Limb (tissue), 2 donors: ENCODE results near the gene DUSP5.
"Not testable (repeated sequence)": the region's sequence is repeated elsewhere in the genome, so short reads cannot be mapped to it uniquely, and the experiment has no call there.

Source experiments
- DNase-seq, 2 donors: peaks; one replicate each; pipeline ENCODE4 v3.0.0-alpha.2; 2016; ENCODE audit errors: extremely low spot score in 2 of 2

DUSP5 gene, protein sequence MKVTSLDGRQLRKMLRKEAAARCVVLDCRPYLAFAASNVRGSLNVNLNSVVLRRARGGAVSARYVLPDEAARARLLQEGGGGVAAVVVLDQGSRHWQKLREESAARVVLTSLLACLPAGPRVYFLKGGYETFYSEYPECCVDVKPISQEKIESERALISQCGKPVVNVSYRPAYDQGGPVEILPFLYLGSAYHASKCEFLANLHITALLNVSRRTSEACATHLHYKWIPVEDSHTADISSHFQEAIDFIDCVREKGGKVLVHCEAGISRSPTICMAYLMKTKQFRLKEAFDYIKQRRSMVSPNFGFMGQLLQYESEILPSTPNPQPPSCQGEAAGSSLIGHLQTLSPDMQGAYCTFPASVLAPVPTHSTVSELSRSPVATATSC

DNA sequence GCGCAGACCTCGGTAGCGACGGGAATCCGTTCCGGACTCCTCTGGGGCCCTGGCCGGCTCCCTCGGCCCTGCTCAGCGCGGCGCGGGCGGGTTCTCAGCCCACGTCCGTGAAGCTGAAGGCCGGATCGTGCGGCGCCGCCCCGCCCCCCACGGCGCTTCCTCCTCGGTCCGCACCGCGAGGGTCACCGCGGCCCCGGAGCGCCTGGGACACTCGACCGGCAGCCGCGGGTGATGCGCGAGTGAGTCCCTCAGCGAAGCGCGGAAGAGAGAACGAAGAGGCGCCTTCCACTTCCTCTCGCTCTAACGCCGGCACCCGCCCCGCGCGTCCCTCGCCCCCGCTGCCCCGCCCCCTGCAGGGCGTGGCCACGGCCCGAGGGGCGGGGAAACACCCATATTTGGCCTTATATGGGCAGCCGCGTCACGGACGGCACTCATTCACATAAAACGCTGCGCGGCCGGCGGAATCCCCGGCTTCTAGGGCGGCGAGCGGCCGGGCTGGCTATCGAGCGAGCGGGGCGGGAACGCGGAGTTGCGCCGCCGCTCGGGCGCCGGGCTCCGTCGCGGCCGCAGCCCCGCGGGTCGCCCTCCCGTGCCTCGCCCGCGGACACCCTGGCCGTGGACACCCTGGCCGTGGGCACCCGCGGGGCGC, at the start of gene DUSP5:
Gene DUSP5, plus strand, starts transcription at position 470 of the 649 bp plus-strand sequence. CDS start 215 bp downstream, outside the sequence.
- peak; percentile 92 to 97 for DNase-seq

DNA sequence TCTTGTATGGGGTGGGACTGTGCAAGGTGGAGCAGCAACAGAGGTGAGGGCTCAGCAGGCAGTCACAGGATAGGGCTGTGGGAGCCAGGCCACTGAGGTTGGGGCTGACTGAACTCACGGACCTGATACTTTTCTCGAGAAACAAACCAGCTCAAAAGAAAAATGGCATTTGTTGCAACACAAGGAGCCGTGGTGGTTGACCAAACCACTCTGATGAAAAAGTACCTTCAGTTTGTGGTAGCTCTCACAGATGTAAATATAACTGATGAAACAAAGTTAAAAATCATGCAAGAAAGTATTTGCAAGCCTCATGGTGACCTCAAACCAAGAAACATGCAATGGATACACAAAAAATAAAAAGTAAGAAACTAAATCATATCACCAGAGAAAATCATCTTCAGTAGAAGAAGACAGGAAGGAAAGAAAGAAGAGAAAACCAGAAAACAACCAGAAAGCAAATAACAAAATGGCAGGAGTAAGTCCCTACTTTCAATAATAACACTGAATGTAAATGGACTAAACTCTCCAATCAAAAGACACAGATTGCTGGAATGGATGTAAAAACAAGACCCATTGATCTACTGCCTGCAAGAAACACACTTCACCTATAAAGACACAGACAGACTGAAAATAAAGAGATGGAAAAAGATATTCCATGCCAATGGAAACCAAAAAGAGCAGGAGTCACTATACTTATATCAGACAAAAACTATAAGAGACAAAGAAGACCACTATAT, 48.9 kb upstream of the DUSP5 start:
- DNase-seq, result no peak

DNA sequence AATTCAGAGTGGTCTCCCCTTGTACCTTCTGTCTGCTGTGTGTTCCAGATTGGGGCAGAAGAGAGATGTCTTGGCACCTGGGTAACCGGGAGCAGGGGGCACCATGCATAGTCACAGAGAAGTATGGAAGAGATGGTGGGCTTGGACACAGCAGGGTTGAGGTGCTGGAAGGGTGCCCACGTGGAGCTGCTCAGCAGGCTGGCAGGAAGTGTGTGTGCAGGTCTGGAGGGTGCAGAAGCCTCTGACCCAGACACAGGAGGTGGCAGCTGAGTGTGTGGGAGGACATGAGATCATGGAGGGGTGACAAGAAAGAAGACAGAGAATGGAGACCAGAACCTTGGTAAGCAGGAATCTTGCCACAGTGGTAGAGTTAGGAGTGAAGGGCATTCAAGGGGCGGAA, 42.3 kb upstream of the DUSP5 start:
- no peak for DNase-seq

DNA sequence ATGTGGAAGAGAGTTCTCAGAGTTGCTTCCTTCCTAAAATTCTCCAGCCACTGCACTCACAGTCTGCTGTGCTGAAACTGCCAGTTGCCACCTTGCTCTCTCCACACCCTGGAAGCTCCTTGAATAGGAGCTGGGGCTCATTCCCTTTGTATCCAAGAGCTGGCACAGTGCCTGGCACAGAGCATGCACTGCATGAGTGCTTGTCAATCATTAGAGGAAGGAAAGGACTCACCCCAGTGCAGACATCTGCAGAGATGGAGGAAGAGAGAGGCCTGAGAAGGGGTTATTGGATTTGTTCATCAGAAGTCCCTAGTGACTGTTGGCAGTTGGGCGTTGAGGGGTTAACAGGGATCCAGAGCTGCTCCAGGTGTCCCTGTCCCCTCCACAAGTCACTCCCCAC, 41.7 kb upstream of the DUSP5 start:
- DNase-seq, result peak in 1 of 2 donors; percentile 15

DNA sequence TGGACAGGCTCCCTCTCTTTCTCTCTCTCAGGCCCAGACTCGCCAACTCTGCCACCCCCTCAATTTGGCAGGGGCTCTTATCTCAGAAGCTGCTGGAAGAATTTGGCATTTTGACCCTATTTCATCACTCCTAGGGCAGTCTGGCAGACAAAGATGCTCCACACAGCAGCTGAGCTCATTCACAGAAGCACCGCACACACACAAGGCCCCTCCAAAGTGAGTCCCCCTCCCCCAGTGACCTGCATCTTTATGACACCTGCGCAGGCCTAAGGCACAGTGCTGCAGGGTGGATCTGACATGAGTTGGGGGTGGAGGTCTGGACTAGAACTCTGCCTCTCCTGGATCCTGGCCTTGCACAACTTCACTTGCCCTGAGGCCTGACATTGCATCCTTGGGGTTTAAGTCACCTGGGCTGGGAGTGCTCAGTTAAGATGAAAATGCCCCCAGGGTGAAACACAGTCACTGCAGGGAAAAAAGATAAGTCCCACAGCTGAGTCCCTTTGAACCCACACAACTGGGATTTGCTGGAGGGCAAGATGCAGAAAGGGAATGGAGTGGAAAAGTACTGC, 41.1 kb upstream of the DUSP5 start:
- no peak for DNase-seq

DNA sequence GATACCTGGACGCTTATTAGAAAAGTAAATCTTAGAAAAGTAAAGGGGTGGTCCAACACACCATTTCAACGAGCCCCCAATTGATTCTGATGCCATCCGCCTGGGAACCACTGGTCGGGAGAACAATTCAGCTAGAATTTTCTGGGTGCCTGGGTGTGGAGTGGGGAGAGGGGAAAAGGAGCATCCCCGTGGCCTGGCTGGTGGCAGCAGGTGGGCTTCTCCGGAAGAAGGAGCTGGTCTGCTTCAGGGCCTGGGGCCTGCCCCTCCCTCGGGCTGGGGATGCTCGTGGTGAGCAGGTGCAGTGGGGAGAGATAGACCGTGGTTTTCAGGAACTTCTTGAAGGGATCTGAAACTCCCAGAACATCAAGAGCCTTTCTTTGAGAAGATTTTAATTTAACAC, 39.9 kb upstream of the DUSP5 start:
- DNase-seq, result no peak

DNA sequence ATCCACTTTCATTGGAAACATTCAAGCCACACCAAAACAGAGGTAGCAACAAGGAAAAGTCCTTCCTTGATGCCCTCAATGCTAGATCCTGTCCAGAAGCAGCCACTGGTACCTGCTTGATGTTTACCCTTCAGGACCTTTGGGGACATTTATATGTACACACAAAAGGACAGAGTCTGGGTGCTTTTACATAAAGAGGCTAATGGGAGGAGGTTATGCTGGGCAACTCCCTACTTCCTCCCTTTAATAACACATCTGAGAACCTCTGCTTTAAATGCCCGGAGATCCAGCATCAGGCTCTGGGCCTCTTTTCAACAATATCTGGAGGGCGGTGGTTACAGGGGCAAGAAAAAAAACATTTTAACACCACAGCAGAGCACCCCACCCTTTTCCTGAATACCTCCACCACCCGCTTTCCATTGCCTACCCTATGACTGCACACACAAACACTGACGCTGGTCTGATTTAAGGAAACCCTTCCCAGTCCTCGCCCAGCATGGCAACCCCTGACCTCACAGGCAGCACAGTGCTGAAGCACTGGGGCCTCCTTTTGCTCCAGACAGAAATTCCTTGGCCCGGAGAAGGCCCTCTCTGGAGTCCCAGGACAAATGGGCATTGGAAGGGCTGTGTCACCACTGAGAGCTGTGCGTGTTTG, 39.3 kb upstream of the DUSP5 start:
- DNase-seq, result no peak

DNA sequence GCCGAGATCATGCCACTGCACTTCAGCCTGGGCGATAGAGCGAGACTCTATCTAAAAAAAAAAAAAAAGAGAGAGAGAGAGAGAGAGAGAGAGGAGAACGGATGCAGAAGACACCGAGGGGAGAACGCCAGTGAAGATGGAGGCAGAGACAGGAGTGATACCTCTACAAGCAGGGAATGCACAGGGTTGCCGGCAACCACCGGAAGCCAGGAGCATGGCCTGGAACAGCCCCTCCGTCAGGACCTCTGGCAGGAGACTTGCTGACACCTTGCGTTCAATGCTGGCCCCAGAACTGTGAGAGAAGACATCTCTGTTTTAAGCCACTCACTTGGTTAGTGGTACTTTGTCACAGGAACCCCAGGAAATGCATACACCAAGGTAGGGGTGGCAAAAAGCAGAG, 38.1 kb upstream of the DUSP5 start:
- no peak for DNase-seq

DNA sequence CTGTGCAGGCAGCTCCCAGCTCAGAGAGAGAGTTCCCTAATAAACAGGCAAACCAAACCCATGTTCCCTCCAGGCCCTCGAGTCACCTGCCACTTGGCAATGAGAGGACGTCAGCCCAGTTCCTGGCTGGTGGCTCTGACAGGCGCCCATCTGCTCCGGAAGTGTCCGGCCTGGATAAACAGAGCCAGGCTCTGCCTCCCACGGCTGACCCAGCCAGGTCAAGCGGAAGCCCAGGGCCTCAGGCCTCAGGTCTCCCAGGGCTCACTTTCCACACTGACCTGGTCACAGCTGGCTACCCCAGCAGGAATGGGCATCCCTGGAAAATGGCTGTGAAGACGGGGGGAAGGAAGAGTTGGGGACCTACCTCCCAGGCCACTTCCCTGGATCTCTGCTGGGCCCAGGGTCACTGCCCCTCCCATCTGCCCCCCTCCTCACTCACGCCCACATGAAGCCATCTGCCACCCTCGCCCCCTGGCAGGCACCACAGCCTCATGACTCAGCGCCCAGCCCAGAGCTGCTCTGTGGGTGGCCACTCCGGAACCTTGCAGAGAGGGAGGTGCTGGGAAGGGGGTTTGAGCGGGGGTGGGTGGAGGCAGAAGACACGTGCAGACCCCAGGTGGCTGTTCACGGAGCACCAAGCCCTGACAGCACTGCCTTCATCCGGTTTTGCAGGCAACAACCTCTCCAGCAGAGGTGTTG, 37.4 kb upstream of the DUSP5 start:
- no peak for DNase-seq

DNA sequence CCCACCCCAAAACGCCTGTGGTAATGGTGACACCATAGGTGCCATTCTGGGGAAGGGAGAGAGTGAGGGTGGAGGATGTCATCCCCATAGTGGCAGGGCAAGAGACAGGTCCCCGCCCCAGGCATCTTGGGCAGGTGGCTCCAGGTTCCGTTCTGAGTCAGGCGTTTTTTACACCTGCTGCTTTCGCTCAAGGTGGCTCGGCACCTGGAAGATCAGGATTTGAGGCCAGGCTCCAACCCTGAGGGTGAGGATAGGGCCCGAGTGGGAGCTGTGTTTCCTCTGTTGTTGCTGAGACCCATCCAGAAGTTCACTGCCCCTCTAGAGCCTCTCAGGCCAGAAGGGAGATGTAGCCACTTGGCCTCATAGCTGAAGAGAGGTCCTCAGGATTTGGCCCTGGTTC, 36.6 kb upstream of the DUSP5 start:
- DNase-seq, result no peak

DNA sequence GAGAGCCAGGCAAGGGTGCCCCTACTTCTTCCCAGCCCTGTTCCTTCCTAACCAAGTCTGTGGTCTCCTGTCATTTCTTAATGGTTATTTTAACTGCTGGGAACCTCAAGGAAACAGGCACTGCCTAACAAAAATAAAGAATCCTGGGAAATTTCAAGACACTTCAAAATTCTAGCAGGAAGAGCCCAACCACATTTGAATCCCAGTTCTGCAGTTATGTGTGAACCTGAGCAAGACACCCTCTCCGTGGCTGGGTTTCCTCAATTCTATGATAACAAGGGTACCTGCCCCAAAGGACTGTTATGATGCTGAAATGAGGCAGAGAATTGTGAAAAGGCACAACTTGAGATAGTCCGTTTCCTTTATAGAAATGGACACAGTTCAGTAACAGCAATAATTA, 36.2 kb upstream of the DUSP5 start:
- no peak for DNase-seq

DNA sequence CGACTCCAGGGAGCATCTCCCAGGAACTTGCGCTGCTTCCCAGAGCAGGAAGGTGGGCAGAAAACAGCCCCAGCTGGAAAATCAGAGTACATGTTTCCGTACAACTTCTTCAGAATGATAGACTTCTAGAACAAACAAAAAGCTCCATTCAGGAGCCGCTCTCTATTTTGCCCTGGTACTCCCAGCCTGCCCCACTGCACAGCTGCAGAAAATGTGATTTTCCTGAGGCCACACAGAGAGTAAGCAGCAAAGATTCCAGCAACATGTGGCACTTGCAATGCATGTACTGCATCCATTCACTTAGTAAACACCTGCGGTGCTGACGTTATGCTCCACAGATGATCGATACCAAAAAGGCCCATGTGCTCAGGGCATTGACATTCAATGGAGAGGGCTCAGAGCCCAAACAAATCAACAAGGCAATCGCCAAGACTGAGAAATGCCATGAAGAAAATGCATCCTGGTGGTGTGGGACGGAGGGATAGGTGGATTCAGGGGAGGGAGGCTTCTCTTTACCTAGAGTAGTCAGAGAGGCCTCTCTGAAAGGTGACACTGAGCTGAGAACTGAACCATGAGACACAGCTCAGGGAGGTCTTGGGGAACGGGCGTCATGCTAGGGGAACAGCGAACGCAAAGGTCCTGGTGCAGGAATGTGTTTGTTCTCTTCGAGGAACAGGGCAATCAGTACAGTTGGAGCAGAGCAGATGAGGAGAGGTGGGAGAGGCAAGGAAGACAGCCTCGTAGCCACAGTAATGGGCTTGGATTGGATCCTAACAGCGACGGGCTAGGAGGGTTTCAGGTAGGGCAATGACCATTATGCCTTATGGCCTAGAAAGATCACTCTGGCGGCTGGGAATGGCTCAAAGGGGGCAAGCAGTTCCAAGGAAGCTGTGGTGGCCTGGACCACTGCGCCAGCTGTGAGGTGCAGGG, 35.3 kb upstream of the DUSP5 start:
- peak in 1 of 2 donors; percentile 24 for DNase-seq

DNA sequence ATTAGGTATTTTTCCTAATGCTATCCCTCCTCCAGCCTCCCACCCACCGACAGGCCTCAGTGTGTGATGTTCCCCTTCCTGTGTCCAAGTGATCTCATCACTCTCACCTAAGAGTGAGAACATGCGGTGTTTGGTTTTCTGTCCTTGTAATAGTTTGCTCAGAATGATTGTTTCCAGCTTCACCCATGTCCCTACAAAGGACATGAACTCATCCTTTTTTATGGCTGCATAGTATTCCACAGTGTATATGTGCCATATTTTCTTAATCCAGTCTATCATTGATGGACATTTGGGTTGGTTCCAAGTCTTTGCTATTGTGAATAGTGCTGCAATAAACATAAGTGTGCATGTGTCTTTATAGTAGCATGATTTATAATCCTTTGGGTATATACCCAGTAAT, 29.4 kb upstream of the DUSP5 start:
- DNase-seq, result not testable (repeated sequence)

DNA sequence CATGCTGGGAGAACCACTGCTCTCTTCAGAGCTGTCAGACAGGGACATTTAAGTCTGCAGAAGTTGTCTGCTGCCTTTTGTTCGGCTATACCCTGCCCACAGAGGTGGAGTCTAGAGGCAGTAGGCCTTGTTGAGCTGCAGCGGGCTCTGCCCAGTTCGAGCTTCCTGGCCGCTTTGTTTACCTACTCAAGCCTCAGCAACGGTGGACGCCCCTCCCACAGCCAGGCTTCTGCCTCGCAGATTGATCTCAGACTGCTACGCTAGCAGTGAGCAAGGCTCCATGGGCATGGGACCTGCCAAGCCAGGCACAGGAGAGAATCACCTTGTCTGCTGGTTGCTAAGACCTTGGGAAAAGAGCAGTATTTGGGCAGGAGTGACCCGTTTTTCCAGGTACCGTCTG, 27.2 kb upstream of the DUSP5 start:
- not testable (repeated sequence) for DNase-seq

DNA sequence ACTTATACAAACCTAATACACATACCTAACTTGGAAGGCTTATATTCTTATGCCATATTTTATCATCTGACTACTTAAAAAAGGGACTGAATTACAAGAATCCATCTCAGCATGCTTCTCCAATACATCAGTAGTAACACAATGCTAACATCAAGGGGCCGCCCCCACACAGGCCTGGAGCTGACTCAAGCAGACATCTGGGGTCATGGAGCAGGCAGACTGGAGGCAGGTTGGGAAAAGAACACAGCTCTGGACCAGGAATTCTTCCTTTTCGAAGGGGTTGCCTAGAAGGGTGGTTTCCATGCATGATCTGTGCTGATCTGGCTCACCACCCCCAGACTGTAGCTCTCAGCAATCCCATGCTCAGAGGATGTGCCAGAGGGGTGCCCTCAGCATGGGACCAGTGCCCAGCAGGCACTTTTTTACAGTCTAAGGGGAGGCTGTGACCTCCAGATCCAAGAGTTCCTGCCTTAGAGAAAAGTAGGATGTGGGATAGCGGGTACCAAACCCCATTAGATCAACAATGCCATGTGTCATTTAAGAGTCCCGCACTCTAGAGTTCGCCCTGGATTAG, 26.1 kb upstream of the DUSP5 start:
- DNase-seq, result no peak

DNA sequence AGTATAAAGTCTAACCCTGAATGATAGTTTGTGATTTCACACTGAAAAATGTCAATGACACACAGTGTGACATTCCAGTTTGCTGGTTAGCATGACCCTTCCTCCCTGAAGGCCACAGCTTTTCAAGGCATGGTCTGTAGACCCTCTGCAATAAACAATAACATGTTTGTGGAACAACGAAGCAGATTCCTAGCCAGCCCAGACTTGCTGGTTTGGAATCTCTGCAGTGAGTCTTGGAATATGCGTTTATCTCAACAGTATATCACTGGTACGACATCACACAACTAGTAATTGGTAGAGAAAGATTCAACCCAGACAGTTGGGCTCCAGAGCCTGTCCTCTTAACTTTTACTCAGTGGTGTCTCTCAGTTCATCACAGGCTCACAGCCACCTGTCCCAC, 23.7 kb upstream of the DUSP5 start:
- no peak for DNase-seq

DNA sequence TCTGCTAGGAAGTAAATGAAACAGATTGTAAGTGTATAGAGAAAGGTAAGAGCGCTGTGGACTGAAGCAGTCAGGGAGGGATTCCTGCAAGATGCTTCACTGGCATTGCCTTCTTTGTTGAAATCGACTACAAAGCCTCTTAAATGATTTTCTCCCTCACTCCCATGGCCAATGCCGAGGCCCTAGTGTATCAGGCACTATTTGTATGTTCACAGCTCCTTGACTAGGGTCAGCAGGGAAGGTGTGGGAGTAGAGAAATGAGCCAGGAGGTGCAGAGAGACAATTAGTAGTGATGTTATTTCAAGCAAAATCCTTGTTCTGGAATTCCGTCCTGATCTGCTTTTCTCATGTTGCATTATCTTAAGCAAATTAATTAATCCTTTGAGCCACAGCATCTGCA, 22.9 kb upstream of the DUSP5 start:
- DNase-seq, result no peak

DNA sequence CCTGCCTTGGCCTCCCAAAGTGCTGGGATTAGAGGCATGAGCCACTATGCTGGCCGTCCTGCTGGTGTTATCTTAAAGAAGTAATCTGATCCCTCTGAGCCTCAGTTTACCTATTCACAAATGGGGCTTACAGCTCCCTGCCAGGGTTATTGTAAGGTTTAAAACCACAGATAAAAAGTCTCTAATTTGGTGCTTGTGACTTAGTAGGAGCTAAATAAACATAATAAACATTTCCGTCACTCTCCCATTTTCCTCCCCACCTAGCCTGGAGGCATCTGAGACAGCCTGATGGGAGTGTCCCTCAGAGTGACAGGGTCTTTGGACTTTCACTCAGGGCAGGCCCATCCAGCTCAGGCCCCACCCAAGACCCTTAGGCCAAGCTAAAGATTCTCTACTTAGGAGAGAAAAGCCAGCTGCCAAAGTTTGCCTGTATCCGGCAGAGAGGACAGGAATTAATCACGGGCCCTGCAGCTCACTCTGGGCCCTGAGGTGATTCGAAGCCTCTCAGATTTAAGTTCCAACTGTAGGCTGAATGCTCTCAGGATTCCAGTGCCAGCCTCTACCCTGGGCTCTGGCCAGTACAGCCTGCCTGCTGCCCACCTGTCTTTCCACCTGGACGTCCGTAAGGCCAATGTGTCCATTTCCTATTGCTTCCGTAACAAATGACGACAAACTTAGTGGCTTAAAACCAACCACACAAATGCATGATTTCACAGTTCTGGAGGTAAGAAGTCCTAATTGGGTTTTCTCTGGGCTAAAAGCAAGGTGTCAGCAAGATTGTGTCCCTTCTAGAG, 21.8 kb upstream of the DUSP5 start:
- no peak for DNase-seq

DNA sequence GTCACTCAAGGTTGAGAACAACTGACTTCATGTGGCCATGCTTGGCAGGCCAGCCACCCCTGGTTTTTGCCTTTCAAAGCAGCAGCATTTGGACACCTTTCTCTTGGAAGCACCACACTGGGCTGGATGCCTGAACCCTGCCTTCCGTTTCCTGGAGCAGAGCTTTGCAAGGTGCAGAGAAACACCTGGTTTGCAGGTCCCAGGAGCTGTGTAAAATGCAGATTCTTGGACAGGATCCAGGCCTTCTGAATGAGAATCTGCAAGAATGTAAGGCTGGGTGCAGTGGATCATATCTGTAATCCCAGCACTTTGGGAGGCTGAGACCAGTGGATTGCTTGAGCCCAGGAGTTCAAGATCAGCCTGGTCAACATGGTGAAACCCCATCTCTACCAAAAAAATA, 18.0 kb upstream of the DUSP5 start:
- no peak for DNase-seq
